HCT116 (cell line): ENCODE measurements around the gene SLC22A4. TPM values are rescaled to one million over a fixed set of nuclear protein-coding genes. Genes with fewer than 3 reads are reported as not detected.

Experiments used
- ATAC-seq: fragments of 200-7000 bp; cut with Tn5 transposase; 2 replicates; pipeline ENCODE4 v1.9.1; 2020; ENCODE audit warnings: mild to moderate bottlenecking, moderate library complexity
- BruUV-seq: library from RNA; stranded (reverse); fragments of 400-500 nt; replicated peaks from 2 replicates; lab custom pipeline; 2021; lab: Mats Ljungman, UMichigan
- CTCF ChIA-PET: fragments of 300-600 bp; sonication (Branson Sonifier 250); formaldehyde crosslinking; loops from one replicate; lab custom pipeline; 2021; ENCODE audit warnings: antibody characterized with exemption; lab: Charles Lee
- POLR2A ChIA-PET: fragments of 300-600, 350-600 bp; sonication (Branson Sonifier 250); formaldehyde crosslinking; loops from one replicate; lab custom pipeline; 2021; ENCODE audit warnings: antibody characterized with exemption; lab: Charles Lee
- RAD21 ChIA-PET, 2 experiments: fragments of 300-600 bp; sonication (Branson Sonifier 250); formaldehyde crosslinking; loops; one replicate each; lab custom pipeline; 2023; ENCODE audit warnings: low total read pairs in 2 of 2; ENCODE audit not compliant: uncharacterized antibody in 2 of 2, unreplicated experiment in 2 of 2, low non-redundant PET in 1 of 2; lab: Charles Lee
- DNase-seq: peaks from one replicate; pipeline ENCODE4 v3.0.0-alpha.2; 2010; ENCODE audit warnings: low read depth, low spot score
- H2AFZ ChIP-seq: fragments of 200-600 bp; shearing (Covaris generic), sonication (generic); 2 replicates; pipeline ENCODE4 v1.6.1; 2017; ENCODE audit warnings: low read depth, mixed run types, mixed read lengths, antibody characterized with exemption, low read length; ENCODE audit not compliant: poor library complexity, severe bottlenecking
- H3K27ac ChIP-seq: 2 replicates; pipeline ENCODE4 v1.5.1; 2012; ENCODE audit warnings: low read depth, low read length
- H3K27me3 ChIP-seq: fragments of 200-600 bp; sonication (generic); 2 replicates; pipeline ENCODE4 v1.6.1; 2016; ENCODE audit warnings: mixed run types, low read length, mixed read lengths; ENCODE audit not compliant: insufficient read depth
- H3K36me3 ChIP-seq, 2 experiments: fragments of 200-500 bp in 1 of 2; fragments of 200-600 bp in 1 of 2; sonication (Bioruptor generic) in 1 of 2; sonication (generic) in 1 of 2; 2 replicates each; pipeline versions ENCODE4 v1.5.1 to v1.6.1; 2014 to 2016; ENCODE audit warnings: low read length in 2 of 2, inconsistent platforms in 1 of 2, mixed read lengths in 1 of 2, mixed run types in 1 of 2; ENCODE audit not compliant: insufficient read depth in 2 of 2, control insufficient read depth in 1 of 2
- H3K4me1 ChIP-seq, 2 experiments: fragments of 200-600 bp in 1 of 2; sonication (generic) in 1 of 2; 2 replicates each; pipeline versions ENCODE4 v1.5.1 to v1.6.1; 2012 to 2017; ENCODE audit warnings: low read length in 2 of 2, inconsistent platforms in 1 of 2, mild to moderate bottlenecking in 1 of 2, mixed read lengths in 1 of 2, mixed run types in 1 of 2, moderate library complexity in 1 of 2; ENCODE audit not compliant: insufficient read depth in 2 of 2, control insufficient read depth in 1 of 2
- H3K4me2 ChIP-seq: fragments of 200-600 bp; sonication (generic); 2 replicates; pipeline ENCODE4 v1.6.1; 2017; ENCODE audit warnings: mixed run types, low read length, mixed read lengths
- H3K4me3 ChIP-seq, 2 experiments: fragments of 200-600 bp in 1 of 2; sonication (generic) in 1 of 2; replicated peaks in 1 of 2; 2 replicates each; pipeline ENCODE4 v1.5.1; 2011 to 2016; ENCODE audit warnings: low read length in 2 of 2, control low read depth in 1 of 2, low read depth in 1 of 2, mild to moderate bottlenecking in 1 of 2, mixed read lengths in 1 of 2, mixed run types in 1 of 2
- H3K79me2 ChIP-seq: fragments of 200-600 bp; sonication (generic); 2 replicates; pipeline ENCODE4 v1.6.1; 2017; ENCODE audit warnings: mild to moderate bottlenecking, mixed run types, low read length, moderate library complexity, mixed read lengths; ENCODE audit not compliant: insufficient read depth
- H3K9ac ChIP-seq: fragments of 200-600 bp; sonication (generic); 2 replicates; pipeline ENCODE4 v1.6.1; 2016; ENCODE audit warnings: low read length, mixed read lengths
- H3K9me2 ChIP-seq: fragments of 200-600 bp; sonication (generic), shearing (Covaris generic); 2 replicates; pipeline ENCODE4 v1.6.1; 2017; ENCODE audit warnings: mixed run types, mild to moderate bottlenecking, moderate library complexity; ENCODE audit not compliant: insufficient read depth
- H3K9me3 ChIP-seq, 2 experiments: fragments of 200-500 bp in 1 of 2; fragments of 200-600 bp in 1 of 2; sonication (Bioruptor generic) in 1 of 2; sonication (generic) in 1 of 2; 2 replicates each; pipeline ENCODE4 v1.6.1; 2014 to 2017; ENCODE audit warnings: low read length in 2 of 2, mixed read lengths in 2 of 2, inconsistent platforms in 1 of 2, low read depth in 1 of 2, mild to moderate bottlenecking in 1 of 2, mixed run types in 1 of 2, moderate library complexity in 1 of 2; ENCODE audit not compliant: control insufficient read depth in 1 of 2, insufficient read depth in 1 of 2
- H4K20me1 ChIP-seq: fragments of 200-600 bp; sonication (generic), shearing (Covaris generic); 2 replicates; pipeline ENCODE4 v1.6.1; 2017; ENCODE audit warnings: mixed run types, mild to moderate bottlenecking, moderate library complexity; ENCODE audit not compliant: insufficient read depth
- EGR1 ChIP-seq: IDR thresholded peaks from 2 replicates; pipeline ENCODE4 v1.6.1; 2012; ENCODE audit warnings: low read depth
- EZH2phosphoT487 ChIP-seq: fragments of 200-600 bp; IDR thresholded peaks from 2 replicates; pipeline ENCODE4 v1.6.1; 2018; ENCODE audit warnings: antibody characterized with exemption, borderline replicate concordance
- JUND ChIP-seq: IDR thresholded peaks from 2 replicates; pipeline ENCODE4 v1.6.1; 2012
- RAD21 ChIP-seq: IDR thresholded peaks from 2 replicates; pipeline ENCODE4 v1.6.1; 2012; ENCODE audit warnings: low read depth, mild to moderate bottlenecking
- TCF7L2 ChIP-seq: IDR thresholded peaks from 2 replicates; pipeline ENCODE4 v1.7.0; 2011; ENCODE audit warnings: borderline replicate concordance, inconsistent platforms; ENCODE audit not compliant: insufficient read depth, insufficient read length; ENCODE audit errors: extremely low read depth
- YY1 ChIP-seq: IDR thresholded peaks from 2 replicates; pipeline ENCODE4 v1.6.1; 2011; ENCODE audit warnings: low read length, low read depth, moderate library complexity, mild to moderate bottlenecking; ENCODE audit not compliant: insufficient replicate concordance; ENCODE audit errors: extremely low read depth
- ZFX ChIP-seq: fragments of 450-650 bp; IDR thresholded peaks from 2 replicates; pipeline ENCODE4 v1.6.1; 2017
- intact Hi-C: fragments of 100-400 bp; cut with micrococcal nuclease; formaldehyde crosslinking; loops from 2 replicates; pipeline ENCODE4 v1.10.0; 2022
- total RNA-seq: library from RNA; stranded (reverse); gene quantifications from one replicate; pipeline ENCODE4 v1.2.1, GENCODE V29; 2021; ENCODE audit not compliant: unreplicated experiment
- TF ChIP-seq, protein P1 (sequence below): IDR thresholded peaks from 2 replicates; pipeline ENCODE4 v1.6.1; 2012; ENCODE audit warnings: low read depth

Gene SLC22A4
- total RNA-seq, 1 experiment from 2014 or later = 0.59 TPM

DNA sequence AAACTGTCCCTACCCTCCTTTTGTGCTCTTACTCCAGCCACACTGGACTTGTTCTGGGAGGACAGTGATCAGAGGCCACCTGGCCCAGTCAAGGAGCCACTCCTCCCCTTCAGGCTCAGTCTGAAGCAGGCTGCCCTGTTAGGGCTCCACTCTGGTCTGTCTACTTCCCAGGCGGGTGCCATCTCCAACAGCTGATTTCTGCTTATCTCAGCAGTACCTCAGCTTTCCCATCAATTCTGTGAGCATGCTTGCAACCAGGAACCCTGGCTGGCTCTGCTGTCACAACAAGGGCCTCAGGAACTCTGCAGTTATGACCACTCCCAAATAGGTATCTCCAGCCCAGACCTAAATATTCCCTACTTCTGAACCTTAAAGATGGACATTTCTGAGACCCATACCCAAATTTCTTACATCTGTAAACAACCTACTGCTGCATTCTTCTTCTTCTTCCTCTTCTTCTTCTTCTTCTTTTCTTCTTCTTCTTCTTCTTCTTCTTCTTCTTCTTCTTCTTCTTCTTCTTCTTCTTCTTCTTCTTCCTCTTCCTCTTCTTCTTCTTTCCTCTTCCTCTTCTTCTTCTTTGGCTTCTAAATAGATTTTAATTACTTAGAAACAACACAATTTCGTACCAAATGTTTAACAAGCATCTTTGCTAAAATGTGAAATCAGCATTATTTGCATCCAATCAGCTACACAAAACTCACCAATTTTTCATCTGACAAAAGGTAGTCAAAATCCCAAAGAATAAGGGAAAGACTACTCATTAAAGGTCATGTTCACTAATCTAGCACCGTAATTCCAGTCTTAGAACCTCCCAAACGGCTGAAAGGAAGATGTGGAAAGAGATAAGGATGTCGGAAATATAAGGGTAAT is 13.6 kb upstream of the SLC22A4 start (continued):
- TF ChIP-seq TCF7L2 (no peak), EZH2phosphoT487 (no peak), JUND (no peak), YY1 (no peak), ZFX (no peak)

DNA sequence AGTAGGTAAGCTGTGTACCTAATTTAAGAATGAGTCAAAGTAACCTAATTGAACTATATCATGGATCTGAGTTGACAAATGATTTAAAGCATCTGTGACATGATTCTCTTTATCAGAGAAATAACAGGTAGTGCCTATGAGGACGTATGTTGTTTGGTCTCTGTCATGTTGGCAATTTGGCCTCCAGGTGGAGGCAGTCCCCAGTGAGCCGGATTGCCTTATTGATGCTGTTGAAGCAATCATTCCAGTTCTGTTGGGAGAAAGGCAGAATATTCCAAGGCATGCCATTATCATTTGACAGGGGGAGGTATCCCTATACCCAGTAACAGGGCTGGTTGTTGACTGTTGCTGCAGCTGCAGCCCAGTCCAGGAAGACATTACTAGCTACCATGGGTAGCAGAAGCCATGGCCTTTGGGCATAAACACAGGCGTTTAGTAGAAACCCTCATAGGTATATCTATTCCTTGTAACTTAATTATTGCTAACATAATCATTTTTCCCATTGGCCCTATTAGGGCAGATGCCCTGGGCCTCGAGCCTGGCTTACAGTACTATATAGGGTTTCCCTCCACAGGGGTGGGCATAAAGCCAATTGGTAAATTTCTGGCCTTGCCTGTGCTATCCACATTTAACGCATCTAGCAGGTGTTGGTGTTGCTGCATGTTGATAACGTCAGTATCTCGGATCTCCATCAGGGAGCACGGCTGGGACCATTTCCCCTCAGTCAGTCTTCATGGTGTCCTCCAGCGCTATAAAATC is 12.2 kb upstream of the SLC22A4 start:
- no peaks in the 10 kb centered on the region for H4K20me1 ChIP-seq
- H3K9me3 ChIP-seq = no peaks in the 10 kb centered on the region; a peak in 1 of 4 replicates
- H3K9me2 ChIP-seq = no peaks in the 10 kb centered on the region
- BruUV-seq = no TSS peak
- H3K4me2 ChIP-seq = no peak overlapping the region
- ChIA-PET CTCF (no interaction called here), RAD21 (no interaction called here), POLR2A (no interaction called here)
- intact Hi-C loops = no loop called here
- ATAC-seq (no peak), DNase-seq (no peak)
- H3K27me3 ChIP-seq = no peaks in the 10 kb centered on the region
- H2AFZ ChIP-seq = no peak overlapping the region
- H3K4me1 ChIP-seq = peaks cover 0 to 6% of the 10 kb centered on the region in 2 experiments; a peak in 1 of 4 replicates
- H3K27ac ChIP-seq = no peak overlapping the region
- no peak overlapping the region for H3K4me3 ChIP-seq
- H3K36me3 ChIP-seq = no peaks in the 10 kb centered on the region
- TF ChIP-seq, protein P1, sequence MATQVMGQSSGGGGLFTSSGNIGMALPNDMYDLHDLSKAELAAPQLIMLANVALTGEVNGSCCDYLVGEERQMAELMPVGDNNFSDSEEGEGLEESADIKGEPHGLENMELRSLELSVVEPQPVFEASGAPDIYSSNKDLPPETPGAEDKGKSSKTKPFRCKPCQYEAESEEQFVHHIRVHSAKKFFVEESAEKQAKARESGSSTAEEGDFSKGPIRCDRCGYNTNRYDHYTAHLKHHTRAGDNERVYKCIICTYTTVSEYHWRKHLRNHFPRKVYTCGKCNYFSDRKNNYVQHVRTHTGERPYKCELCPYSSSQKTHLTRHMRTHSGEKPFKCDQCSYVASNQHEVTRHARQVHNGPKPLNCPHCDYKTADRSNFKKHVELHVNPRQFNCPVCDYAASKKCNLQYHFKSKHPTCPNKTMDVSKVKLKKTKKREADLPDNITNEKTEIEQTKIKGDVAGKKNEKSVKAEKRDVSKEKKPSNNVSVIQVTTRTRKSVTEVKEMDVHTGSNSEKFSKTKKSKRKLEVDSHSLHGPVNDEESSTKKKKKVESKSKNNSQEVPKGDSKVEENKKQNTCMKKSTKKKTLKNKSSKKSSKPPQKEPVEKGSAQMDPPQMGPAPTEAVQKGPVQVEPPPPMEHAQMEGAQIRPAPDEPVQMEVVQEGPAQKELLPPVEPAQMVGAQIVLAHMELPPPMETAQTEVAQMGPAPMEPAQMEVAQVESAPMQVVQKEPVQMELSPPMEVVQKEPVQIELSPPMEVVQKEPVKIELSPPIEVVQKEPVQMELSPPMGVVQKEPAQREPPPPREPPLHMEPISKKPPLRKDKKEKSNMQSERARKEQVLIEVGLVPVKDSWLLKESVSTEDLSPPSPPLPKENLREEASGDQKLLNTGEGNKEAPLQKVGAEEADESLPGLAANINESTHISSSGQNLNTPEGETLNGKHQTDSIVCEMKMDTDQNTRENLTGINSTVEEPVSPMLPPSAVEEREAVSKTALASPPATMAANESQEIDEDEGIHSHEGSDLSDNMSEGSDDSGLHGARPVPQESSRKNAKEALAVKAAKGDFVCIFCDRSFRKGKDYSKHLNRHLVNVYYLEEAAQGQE = no peak
- TF ChIP-seq ZFX (no peak), EGR1 (no peak), TCF7L2 (no peak), RAD21 (0 out of 2 replicates have a peak, but pooled peaks have one; percentile 21)
- H3K9ac ChIP-seq = no peak overlapping the region
- H3K79me2 ChIP-seq = no peaks in the 10 kb centered on the region
